ENCODE data around the gene FBXW10. TPM values are rescaled to one million over a fixed set of nuclear protein-coding genes. Genes with fewer than 3 reads are reported as not detected.
"Not testable (repeated sequence)": the region's sequence is repeated elsewhere in the genome, so short reads cannot be mapped to it uniquely, and the experiment has no call there.

Gene FBXW10
- total RNA-seq, 1 experiment from 2014 or later = 0.02 TPM

GRCh38 chr17:18747501-18747900 is 3.6 kb downstream of the FBXW10 start:
- not testable (repeated sequence) for DNase-seq (ENCODE audit: low spot score)

DNA sequence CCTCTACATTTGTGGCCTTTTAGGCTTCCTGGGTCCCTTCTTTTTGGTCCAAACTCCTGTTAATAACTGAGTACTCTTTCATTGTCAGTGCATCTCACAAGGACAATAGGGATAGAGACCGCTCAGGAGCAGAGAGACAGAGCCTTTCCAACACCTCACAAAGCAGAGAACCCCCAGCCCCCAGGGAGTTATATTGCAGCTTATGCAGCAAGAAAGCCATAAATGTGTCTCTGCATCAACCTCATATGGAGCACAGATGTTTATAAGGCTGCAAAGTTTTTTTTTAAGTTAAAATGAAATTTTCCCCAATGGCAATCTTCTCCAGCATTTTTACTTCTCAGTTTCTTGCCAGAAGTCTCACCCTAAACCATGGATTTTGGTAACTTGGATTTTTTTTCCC is 6.4 kb downstream of the FBXW10 start:
- not testable (repeated sequence) for DNase-seq (ENCODE audit: low spot score)

- DNase-seq (ENCODE audit: low spot score) = not testable (repeated sequence)
These were observed 10.1 kb downstream of the FBXW10 start for GRCh38 chr17:18753829-18754409.

DNA sequence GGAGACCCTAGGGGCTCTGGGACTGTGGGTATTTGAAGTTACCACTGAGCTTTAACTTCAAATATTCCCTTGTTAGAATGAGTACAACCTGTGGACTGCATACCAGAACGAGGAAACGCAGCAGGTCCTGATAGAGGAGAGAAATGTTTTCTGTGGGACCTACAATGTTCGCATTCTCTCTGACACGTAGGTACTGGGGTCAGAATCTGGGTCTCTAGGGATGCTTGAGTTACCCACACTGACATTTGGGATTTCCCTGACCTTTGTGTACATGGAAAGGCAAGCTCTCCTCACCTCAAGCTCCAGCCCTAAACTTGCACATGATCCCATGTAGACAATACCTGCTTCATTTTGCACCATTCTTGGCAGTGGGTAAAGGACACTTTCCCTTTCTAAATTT is 12.1 kb downstream of the FBXW10 start:
- DNase-seq (ENCODE audit: low spot score) = not testable (repeated sequence)

GRCh38 chr17:18757368-18758044 is 13.7 kb downstream of the FBXW10 start:
- DNase-seq (ENCODE audit: low spot score) = not testable (repeated sequence)

DNA sequence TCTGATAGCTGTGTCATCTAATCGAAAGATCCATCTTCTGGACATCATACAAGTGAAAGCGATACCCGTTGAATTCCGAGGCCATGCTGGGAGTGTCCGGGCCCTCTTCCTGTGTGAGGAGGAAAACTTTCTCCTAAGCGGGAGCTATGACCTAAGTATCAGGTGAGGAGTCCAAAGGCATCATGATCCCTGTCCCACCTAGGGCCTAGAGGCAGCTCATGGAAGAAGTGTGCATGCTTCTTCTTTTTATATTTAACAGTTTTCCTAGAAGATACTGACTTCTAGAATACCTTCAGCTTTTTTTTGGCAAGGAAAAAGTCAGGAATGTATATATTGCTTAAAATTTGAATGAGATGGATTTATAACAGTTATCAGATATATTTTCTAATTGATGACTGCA is 14.5 kb downstream of the FBXW10 start:
- DNase-seq (ENCODE audit: low spot score) = not testable (repeated sequence)

DNA sequence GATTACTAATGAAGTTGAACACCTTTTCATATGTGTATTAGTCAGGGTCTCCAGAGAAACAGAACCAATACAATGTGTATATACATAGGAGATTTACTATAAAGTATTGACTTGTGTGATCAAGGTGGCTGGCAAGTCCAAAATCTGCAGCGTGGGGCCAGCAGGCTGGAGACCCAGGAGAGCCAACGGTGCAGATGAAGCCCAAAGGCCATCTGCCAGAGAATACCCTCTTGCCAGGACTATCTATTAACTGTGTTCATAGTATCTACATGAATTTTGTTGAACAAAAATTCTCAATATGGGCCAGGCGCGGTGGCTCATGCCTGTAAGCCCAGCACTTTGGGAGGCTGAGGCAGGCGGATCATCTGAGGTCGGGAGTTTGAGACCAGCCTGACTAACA is 16.4 kb downstream of the FBXW10 start:
- not testable (repeated sequence) for DNase-seq (ENCODE audit: low spot score)

DNA sequence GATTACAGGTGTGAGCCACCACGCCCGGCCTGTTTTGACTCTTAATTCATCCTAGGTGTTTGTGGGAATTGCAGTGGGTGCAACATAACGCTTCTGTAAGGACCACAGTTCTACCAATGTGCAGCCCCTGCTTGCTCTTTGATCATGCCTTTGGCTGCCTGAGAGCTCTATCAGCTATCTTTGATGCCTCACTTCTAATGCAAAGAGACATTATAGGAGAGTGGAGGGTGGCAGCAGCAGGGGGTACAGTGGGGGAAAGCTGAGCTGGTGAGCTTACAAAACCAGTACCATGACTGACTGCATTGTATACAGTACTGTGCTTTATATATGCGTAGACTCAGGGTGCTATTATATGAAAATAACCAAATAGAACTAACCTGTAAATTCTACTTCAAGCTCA is 26.7 kb downstream of the FBXW10 start:
- DNase-seq (ENCODE audit: low spot score) = not testable (repeated sequence)

DNA sequence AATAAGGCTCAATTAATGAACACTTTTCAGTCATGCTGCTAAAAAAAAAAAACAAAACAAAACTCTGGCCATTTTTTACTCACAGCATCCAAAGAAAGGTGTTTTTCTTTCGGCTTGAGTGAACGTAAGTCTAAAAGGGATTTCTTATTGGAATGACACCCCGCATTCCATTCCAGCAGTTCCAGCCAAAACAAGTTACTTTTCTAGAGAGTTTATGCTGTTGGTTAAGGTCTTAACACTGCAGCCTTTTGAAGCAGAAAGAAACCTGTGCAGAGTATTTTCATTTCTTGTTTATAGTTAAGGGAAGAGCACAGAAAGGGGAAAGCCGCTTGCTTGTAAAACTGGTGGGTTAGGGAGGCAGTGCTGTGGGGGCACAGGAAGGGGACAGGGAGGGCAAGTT is 27.2 kb downstream of the FBXW10 start:
- not testable (repeated sequence) for DNase-seq (ENCODE audit: low spot score)

DNA sequence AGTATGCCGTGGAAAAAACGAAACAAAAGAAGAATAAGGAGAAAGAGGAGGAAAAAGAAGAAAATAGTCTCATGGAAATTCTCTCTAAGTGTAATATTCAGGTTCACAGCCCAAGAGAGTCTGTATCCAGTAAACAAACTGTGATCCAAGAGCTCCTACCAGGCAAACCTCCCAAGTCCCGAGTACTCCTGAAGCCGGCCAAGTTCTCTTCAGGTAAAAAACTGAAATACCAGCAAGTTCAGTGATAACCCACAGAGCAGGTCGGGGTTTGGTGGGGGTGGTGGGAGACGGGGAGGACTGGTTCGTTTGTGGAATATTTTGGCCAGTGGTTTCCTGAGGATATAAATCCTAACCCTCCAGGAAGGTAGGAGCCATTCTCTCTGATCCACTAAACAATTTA is 28.6 kb downstream of the FBXW10 start:
- no peak for DNase-seq (ENCODE audit: low spot score)

- DNase-seq (ENCODE audit: low spot score) = peak; percentile 96
These were observed 37.3 kb downstream of the FBXW10 start, which contains the start of gene TVP23B for GRCh38 chr17:18780991-18781718. Gene TVP23B (plus strand): TSS chr17:18781183. CDS start chr17:18781294, 111 bp downstream.

DNA sequence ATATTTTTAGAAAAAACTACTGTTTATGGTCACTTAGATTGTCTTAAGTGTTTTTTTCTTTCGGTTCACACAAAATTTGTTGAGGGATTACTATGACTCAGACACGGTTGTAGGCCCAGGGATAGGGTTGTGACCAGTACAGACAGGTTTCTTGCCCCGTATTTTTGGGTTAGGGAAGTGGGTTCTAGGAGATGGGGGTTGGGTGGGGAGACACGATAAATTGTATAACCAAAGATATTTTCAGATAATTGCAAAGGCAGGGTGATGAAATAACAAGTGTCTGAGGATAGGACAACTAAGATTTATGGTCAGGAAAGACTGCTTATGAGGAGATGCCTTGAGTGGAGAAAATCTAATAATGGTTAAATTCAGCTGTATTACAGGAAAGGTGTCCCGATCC is 38.0 kb downstream of the FBXW10 start:
- not testable (repeated sequence) for DNase-seq (ENCODE audit: low spot score)

- not testable (repeated sequence) for DNase-seq (ENCODE audit: low spot score)
These were observed 42.1 kb downstream of the FBXW10 start for GRCh38 chr17:18785933-18786332.

DNA sequence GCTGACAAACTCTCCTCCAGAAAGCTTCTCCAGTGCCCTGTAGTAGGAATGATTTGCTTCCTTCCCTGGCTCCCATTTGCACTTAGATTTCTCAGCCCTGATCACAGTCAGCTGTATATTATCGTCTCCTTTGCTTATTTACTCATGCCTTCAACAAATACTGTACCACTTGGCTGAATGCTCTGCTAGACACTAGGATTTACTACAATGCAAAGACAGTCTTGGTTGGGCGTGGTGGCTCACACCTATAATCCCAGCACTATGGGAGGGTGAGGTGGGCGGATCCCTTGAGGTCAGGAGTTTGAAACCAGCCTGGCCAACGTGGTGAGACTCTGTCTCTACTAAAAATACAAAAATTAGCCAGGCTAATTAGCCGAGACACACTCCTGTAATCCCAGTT is 43.0 kb downstream of the FBXW10 start:
- DNase-seq (ENCODE audit: low spot score) = not testable (repeated sequence)

GRCh38 chr17:18791402-18791801 is 47.5 kb downstream of the FBXW10 start:
- not testable (repeated sequence) for DNase-seq (ENCODE audit: low spot score)

GRCh38 chr17:18794841-18795240 is 51.0 kb downstream of the FBXW10 start:
- DNase-seq (ENCODE audit: low spot score) = not testable (repeated sequence)

GRCh38 chr17:18796887-18797286 is 53.0 kb downstream of the FBXW10 start:
- DNase-seq (ENCODE audit: low spot score) = not testable (repeated sequence)

- DNase-seq (ENCODE audit: low spot score) = not testable (repeated sequence)
These were observed 59.8 kb downstream of the FBXW10 start for GRCh38 chr17:18803458-18804245.

DNA sequence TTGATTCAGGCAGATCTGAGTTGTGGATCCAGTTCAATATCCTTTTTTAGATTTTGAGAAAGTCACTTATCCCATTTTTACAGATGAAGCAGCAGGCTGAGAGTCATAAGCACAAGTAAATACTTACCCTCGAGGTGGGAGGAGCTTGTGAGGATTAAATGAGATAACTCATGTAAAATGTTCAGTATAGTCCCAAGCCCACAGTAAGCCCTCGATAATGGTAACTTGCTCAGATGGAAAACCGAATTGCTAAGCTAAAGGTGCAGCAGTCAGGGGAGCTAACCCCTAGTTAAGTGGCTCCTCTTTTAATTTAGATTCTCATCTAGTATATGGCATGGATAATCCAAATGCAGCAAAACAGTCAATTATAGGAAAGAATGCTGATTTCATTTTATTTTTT is 72.1 kb downstream of the FBXW10 start:
- not testable (repeated sequence) for DNase-seq (ENCODE audit: low spot score)

DNA sequence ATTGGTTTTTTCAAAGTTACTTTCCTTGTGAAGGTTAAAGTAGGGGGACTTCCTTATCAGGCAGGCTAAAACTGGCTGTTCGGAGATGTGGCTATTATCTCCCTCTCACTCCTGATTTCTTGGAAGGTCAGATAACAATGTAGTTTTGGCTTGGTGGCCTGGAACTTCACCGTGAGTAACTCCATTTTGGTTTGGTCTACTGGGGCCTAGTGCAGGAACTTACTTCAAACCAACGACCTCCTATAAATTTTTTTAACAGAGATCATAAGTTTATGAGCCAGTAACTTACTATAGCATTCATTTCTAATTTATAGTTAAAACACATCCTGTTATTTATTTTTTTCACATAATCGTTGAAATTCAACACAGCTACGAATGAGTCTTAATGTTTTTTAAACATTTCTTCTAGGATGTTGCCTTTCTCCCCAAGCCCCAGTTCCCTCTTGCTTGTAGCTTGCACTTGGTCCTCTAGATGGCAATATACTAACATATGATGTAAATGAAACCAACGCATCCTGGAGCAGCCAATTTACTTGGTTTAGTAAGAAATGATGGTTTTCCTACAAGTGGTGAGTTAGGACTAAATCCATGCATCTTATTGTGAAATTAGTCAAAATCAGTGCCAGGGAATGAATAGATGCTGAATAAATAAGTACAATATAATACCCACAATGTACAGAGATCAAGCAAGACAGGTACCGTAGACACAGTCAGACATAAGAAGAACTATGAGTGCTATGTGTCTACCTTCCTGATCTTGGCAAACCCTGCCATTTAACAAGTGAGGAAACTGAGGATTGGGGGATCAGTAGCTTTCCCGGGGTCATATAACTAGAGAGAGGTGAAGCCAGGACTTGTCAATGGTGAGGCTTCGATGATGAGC is 72.9 kb downstream of the FBXW10 start:
- peak; percentile 69 for DNase-seq (ENCODE audit: low spot score)

- not testable (repeated sequence) for DNase-seq (ENCODE audit: low spot score)
These were observed 77.6 kb downstream of the FBXW10 start for GRCh38 chr17:18821430-18821829.

Measured in H4 (cell line).